Fibroblast of peridontal ligament (primary cell): ENCODE measurements around the gene CYP2D6.
"Not testable (repeated sequence)": the region's sequence is repeated elsewhere in the genome, so short reads cannot be mapped to it uniquely, and the experiment has no call there.

Source experiments
- DNase-seq: peaks from one replicate; pipeline ENCODE4 v3.0.0-alpha.2; 2010; ENCODE audit errors: extremely low read depth

Gene CYP2D6

GRCh38 chr22:42158456-42159132, 28.0 kb upstream of the CYP2D6 start:
- no peak for DNase-seq

GRCh38 chr22:42156598-42156997, 26.0 kb upstream of the CYP2D6 start:
- no peak for DNase-seq

GRCh38 chr22:42156121-42156520, 25.5 kb upstream of the CYP2D6 start:
- DNase-seq: no peak

GRCh38 chr22:42155053-42155543, 24.5 kb upstream of the CYP2D6 start:
- DNase-seq: no peak

GRCh38 chr22:42154293-42155052, 23.9 kb upstream of the CYP2D6 start:
- DNase-seq: no peak

- no peak for DNase-seq
Observed at GRCh38 chr22:42152661-42153270, 22.2 kb upstream of the CYP2D6 start.

- DNase-seq: no peak
Observed at GRCh38 chr22:42151924-42152635, 21.5 kb upstream of the CYP2D6 start.

- DNase-seq: no peak
Observed at GRCh38 chr22:42150727-42151590, 20.3 kb upstream of the CYP2D6 start.

- DNase-seq: not testable (repeated sequence)
Observed at GRCh38 chr22:42149798-42150197, 19.2 kb upstream of the CYP2D6 start.

- DNase-seq: no peak
Observed at GRCh38 chr22:42145175-42145574, 14.6 kb upstream of the CYP2D6 start.

GRCh38 chr22:42143859-42144822, 13.5 kb upstream of the CYP2D6 start:
- DNase-seq: not testable (repeated sequence)

- no peak for DNase-seq
Observed at GRCh38 chr22:42142771-42143461, 12.3 kb upstream of the CYP2D6 start.

GRCh38 chr22:42141307-42142057, 10.9 kb upstream of the CYP2D6 start:
- DNase-seq: not testable (repeated sequence)

GRCh38 chr22:42140153-42140552, 9.5 kb upstream of the CYP2D6 start:
- not testable (repeated sequence) for DNase-seq

- not testable (repeated sequence) for DNase-seq
Observed at GRCh38 chr22:42139508-42139907, 8.9 kb upstream of the CYP2D6 start.

- DNase-seq: no peak
Observed at GRCh38 chr22:42138972-42139371, 8.4 kb upstream of the CYP2D6 start.

GRCh38 chr22:42138122-42138770, 7.6 kb upstream of the CYP2D6 start:
- DNase-seq: no peak

- not testable (repeated sequence) for DNase-seq
Observed at GRCh38 chr22:42135688-42136087, 5.1 kb upstream of the CYP2D6 start.
